Dendritic cell treated with granulocyte-macrophage colony-stimulating factor and Interleukin-4, amounts not matched to agents 40 ng/mL and 50 ng/mL, for 4 days (primary cell): ENCODE data around the gene MID1IP1.

ENCODE experiments used
- H3K27ac Mint-ChIP-seq: one replicate; pipeline ENCODE4 v1.8.0; 2022; ENCODE audit warnings: mild to moderate bottlenecking, mixed read lengths
- H3K27me3 Mint-ChIP-seq: one replicate; pipeline ENCODE4 v1.8.0; 2022; ENCODE audit warnings: mild to moderate bottlenecking, mixed read lengths
- H3K36me3 Mint-ChIP-seq: one replicate; pipeline ENCODE4 v1.8.0; 2022; ENCODE audit warnings: low read depth, mixed read lengths
- H3K4me1 Mint-ChIP-seq: one replicate; pipeline ENCODE4 v1.8.0; 2022; ENCODE audit warnings: low read depth, mixed read lengths
- H3K4me3 Mint-ChIP-seq: one replicate; pipeline ENCODE4 v1.8.0; 2022; ENCODE audit warnings: mild to moderate bottlenecking, moderate library complexity, mixed read lengths
- H3K9me3 Mint-ChIP-seq: one replicate; pipeline ENCODE4 v1.8.0; 2022; ENCODE audit warnings: mixed read lengths
- intact Hi-C: fragments of 100-400 bp; cut with micrococcal nuclease; formaldehyde crosslinking; loops from one replicate; pipeline ENCODE4 v1.15.0; 2022

Gene MID1IP1

DNA sequence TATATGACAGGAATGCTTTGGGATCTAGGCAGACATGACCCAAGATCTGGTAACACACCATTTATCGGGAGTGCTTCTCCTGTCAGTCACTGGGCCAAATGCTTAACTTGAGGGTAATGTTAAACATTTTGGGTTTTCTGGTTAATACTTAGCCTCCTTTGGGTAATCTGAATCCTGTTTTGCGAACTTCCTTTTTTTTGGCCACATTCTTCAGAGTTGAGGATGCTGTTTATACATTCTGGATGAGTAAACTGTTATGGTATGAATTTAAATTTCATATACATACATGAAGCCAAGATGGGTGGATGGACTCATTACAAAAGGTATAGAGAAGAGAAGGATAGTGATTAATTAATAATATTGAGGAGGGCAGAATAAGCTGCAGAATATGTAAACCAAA lies 36.1 kb downstream of the MID1IP1 start:
- H3K27me3 Mint-ChIP-seq = peaks cover 3% of the 10 kb centered on the region
- no peaks in the 10 kb centered on the region for H3K36me3 Mint-ChIP-seq
- H3K27ac Mint-ChIP-seq = no peak overlapping the region
- intact Hi-C loops = no loop called here
- H3K9me3 Mint-ChIP-seq = no peaks in the 10 kb centered on the region
- H3K4me1 Mint-ChIP-seq = no peaks in the 10 kb centered on the region
- no peak overlapping the region for H3K4me3 Mint-ChIP-seq

DNA sequence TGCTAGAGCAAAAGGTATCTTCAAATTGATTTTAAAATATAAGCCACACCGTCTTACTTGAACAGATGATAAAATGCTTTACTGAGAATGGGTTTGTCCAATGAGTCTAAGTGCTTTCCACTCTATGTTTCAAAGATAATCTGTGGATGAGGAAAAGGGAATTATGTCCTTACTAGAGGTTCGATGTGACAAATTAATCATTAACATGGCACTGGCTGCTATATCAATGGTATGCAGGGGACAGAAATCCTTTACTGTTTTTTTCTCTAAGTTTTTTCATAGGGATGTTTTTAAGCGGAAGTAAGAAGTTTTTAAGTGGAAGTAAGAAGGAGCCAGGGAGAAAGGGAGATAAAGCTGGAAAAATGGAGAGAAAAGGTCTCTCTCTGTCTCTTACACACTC lies 38.0 kb downstream of the MID1IP1 start:
- H3K27me3 Mint-ChIP-seq = peaks cover 3% of the 10 kb centered on the region
- H3K36me3 Mint-ChIP-seq = no peaks in the 10 kb centered on the region
- intact Hi-C loops = no loop called here
- no peak overlapping the region for H3K4me3 Mint-ChIP-seq
- H3K4me1 Mint-ChIP-seq = no peaks in the 10 kb centered on the region
- H3K27ac Mint-ChIP-seq = no peak overlapping the region
- H3K9me3 Mint-ChIP-seq = no peaks in the 10 kb centered on the region

DNA sequence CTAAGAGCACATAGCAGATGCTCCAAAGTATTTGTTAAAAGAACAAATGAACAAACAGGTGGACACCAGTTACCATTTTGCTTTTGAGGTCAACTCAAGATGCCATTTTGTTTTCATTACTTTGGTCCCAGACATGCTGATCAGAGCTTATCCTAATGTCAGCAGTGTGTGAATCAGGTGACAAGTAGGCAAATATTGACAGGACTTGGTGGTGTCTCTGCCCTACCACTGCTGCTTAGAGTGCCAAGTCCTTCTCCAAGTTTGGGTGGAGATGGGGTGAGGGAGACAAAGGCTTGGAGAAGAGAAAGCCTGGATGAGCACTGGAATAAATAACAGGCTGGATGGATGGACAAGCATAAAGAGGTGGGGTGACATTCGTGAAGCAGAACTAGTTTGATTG lies 38.7 kb downstream of the MID1IP1 start:
- Mint-ChIP-seq H3K4me3 (no peak overlapping the region), H3K4me1 (no peaks in the 10 kb centered on the region), H3K36me3 (no peaks in the 10 kb centered on the region), H3K27ac (no peak overlapping the region), H3K27me3 (peaks cover 3% of the 10 kb centered on the region), H3K9me3 (no peaks in the 10 kb centered on the region)
- intact Hi-C loops = loop anchor here (5.0 kb wide), 1 partner anchor 33 kb away; no protein-coding TSS in a partner anchor

DNA sequence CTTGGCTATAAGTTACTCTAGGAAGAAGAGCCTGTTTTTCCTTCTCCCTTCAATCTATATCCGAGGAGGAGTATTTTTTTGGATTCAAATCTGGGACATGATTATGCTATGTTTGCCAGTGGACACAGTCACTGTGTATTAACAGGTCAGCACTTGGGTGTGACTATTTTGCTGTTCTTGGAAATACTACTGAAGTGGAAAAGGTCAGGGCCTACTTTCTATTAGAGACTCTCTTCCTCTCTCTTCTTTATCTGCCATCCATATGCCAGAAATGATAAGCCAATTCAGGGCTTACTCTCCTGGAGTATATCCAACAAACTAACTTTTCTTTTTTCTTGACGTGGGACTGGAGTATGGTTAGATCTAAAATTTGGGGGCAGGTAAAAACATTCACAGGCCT lies 40.5 kb downstream of the MID1IP1 start:
- Mint-ChIP-seq H3K27ac (no peak overlapping the region), H3K9me3 (no peaks in the 10 kb centered on the region), H3K4me1 (no peaks in the 10 kb centered on the region), H3K27me3 (peaks cover 3% of the 10 kb centered on the region), H3K4me3 (no peak overlapping the region), H3K36me3 (no peaks in the 10 kb centered on the region)
- intact Hi-C loops = loop anchor here (5.0 kb wide), 1 partner anchor 34 kb away; no protein-coding TSS in a partner anchor

GRCh38 chrX:38845426-38845825 lies 44.2 kb downstream of the MID1IP1 start:
- no peak overlapping the region for H3K27ac Mint-ChIP-seq
- intact Hi-C loops = no loop called here
- no peak overlapping the region for H3K4me3 Mint-ChIP-seq
- H3K36me3 Mint-ChIP-seq = no peaks in the 10 kb centered on the region
- no peaks in the 10 kb centered on the region for H3K27me3 Mint-ChIP-seq
- H3K9me3 Mint-ChIP-seq = no peaks in the 10 kb centered on the region
- no peaks in the 10 kb centered on the region for H3K4me1 Mint-ChIP-seq

DNA sequence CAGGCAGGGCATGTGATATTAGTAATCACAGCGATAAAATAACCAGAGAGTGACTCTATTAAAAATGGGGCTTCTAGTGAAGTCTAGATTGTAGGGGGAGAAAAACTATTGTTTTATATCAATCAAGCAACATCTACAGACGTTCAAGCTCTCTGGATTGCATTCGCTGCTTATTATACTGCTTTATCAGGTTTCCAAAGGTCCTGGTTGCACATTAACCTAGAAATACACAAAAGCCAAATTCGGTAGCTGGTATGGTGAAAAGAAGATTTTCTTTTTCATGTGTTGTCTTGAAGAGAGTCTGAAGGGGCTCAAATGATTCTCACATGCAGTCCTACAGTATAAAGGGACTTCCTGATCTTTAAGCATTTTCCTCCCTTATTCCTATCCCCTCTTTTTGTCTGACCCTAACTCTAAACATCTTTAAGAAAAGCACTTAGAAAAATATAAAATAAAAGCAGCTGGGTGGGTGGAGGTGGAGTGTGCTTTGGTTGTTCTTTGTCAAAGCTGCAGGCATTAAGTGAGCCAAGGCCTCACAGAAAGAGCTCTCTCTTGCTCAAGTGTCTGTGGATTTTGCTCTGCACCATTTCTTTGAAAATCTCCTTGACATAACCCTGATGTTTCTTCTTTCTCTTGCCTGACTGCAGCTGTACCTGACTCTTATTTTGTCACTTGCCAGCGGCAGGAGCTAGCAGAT lies 46.1 kb downstream of the MID1IP1 start:
- H3K4me1 Mint-ChIP-seq = no peaks in the 10 kb centered on the region
- no peaks in the 10 kb centered on the region for H3K27me3 Mint-ChIP-seq
- no peaks in the 10 kb centered on the region for H3K36me3 Mint-ChIP-seq
- H3K27ac Mint-ChIP-seq = no peak overlapping the region
- intact Hi-C loops = no loop called here
- H3K4me3 Mint-ChIP-seq = no peak overlapping the region
- H3K9me3 Mint-ChIP-seq = no peaks in the 10 kb centered on the region

GRCh38 chrX:38847903-38848230 lies 46.6 kb downstream of the MID1IP1 start:
- Mint-ChIP-seq H3K4me3 (no peak overlapping the region), H3K9me3 (no peaks in the 10 kb centered on the region), H3K36me3 (no peaks in the 10 kb centered on the region), H3K27me3 (no peaks in the 10 kb centered on the region), H3K27ac (peak overlapping the region; percentile 50), H3K4me1 (no peaks in the 10 kb centered on the region)
- intact Hi-C loops = no loop called here

- H3K4me1 Mint-ChIP-seq = no peaks in the 10 kb centered on the region
- H3K4me3 Mint-ChIP-seq = no peak overlapping the region
- peak overlapping the region; percentile 50 for H3K27ac Mint-ChIP-seq
- no peaks in the 10 kb centered on the region for H3K27me3 Mint-ChIP-seq
- H3K9me3 Mint-ChIP-seq = no peaks in the 10 kb centered on the region
- no peaks in the 10 kb centered on the region for H3K36me3 Mint-ChIP-seq
- intact Hi-C loops = no loop called here
Measured at GRCh38 chrX:38848671-38849455, 47.6 kb downstream of the MID1IP1 start.

- H3K27me3 Mint-ChIP-seq = no peaks in the 10 kb centered on the region
- H3K9me3 Mint-ChIP-seq = no peaks in the 10 kb centered on the region
- no peak overlapping the region for H3K4me3 Mint-ChIP-seq
- no peaks in the 10 kb centered on the region for H3K4me1 Mint-ChIP-seq
- no peaks in the 10 kb centered on the region for H3K36me3 Mint-ChIP-seq
- H3K27ac Mint-ChIP-seq = no peak overlapping the region
- intact Hi-C loops = no loop called here
Measured at GRCh38 chrX:38850807-38851544, 49.7 kb downstream of the MID1IP1 start.

DNA sequence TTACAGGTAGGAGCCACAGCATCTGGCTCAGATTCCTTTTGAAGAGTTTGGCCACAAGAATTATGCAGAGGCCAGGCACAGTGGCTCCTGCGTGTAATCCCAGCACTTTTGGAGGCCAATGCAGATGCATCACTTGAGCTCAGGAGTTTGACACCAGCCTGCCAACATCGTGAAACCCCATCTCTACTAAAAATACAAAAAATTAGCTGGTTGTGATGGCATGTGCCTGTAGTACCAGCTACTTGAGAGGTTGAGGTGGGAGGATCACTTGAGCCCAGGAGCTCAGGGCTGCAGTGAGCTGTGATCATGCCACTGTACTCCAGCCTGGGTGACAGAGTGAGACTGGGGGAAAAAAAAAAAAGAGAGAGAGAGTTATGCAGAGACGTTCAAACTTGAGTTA lies 53.0 kb downstream of the MID1IP1 start:
- Mint-ChIP-seq H3K9me3 (no peaks in the 10 kb centered on the region), H3K27ac (no peak overlapping the region), H3K4me1 (peaks cover 17% of the 10 kb centered on the region), H3K27me3 (no peaks in the 10 kb centered on the region), H3K4me3 (no peak overlapping the region), H3K36me3 (no peaks in the 10 kb centered on the region)
- intact Hi-C loops = no loop called here
